Endometrial microvascular endothelial cells (primary cell): ENCODE results near the gene COL7A1. TPM values are rescaled to one million over a fixed set of nuclear protein-coding genes. Genes with fewer than 3 reads are reported as not detected.
"Not testable (repeated sequence)": the region's sequence is repeated elsewhere in the genome, so short reads cannot be mapped to it uniquely, and the experiment has no call there.

ENCODE experiments used
- in situ Hi-C: cut with HindIII; loops from 2 replicates; pipeline ENCODE4 v1.10.0; 2017; ENCODE audit warnings: low sequenced_read_pairs, low pct_unique_long_range_greater_than_20kb; ENCODE audit errors: inconsistent ontology term
- total RNA-seq: library from RNA; depleted of rRNA; stranded (reverse); fragments of >200 nt; gene quantifications from one replicate; pipeline ENCODE4 v1.2.3, GENCODE V29; 2015; ENCODE audit errors: inconsistent ontology term

COL7A1 gene
- total RNA-seq, 1 donor from 2014 or later, result not detected

GRCh38 chr3:48553886-48554845, 41.0 kb downstream of the COL7A1 start:
- in situ Hi-C loops, result no loop called here

GRCh38 chr3:48553361-48553760, 41.8 kb downstream of the COL7A1 start:
- in situ Hi-C loops, result no loop called here

- in situ Hi-C loops, result no loop called here
Observed at GRCh38 chr3:48552111-48552951, 42.8 kb downstream of the COL7A1 start.

- in situ Hi-C loops, result not testable (repeated sequence)
Observed at GRCh38 chr3:48551651-48552050, 43.5 kb downstream of the COL7A1 start.

GRCh38 chr3:48548729-48549705, 46.1 kb downstream of the COL7A1 start:
- in situ Hi-C loops, result no loop called here

- in situ Hi-C loops, result no loop called here
Observed at GRCh38 chr3:48548126-48548525, 47.0 kb downstream of the COL7A1 start.

GRCh38 chr3:48546203-48546829, 48.8 kb downstream of the COL7A1 start:
- in situ Hi-C loops, result no loop called here

- in situ Hi-C loops, result no loop called here
Observed at GRCh38 chr3:48544141-48544540, 51.0 kb downstream of the COL7A1 start.

GRCh38 chr3:48543271-48543866, 51.8 kb downstream of the COL7A1 start:
- in situ Hi-C loops, result no loop called here

GRCh38 chr3:48538451-48538850, 56.7 kb downstream of the COL7A1 start:
- in situ Hi-C loops, result no loop called here

- in situ Hi-C loops, result no loop called here
Observed at GRCh38 chr3:48536785-48537184, 58.3 kb downstream of the COL7A1 start.

- in situ Hi-C loops, result no loop called here
Observed at GRCh38 chr3:48536116-48536515, 59.0 kb downstream of the COL7A1 start.

GRCh38 chr3:48535578-48535977, 59.6 kb downstream of the COL7A1 start:
- in situ Hi-C loops, result no loop called here

GRCh38 chr3:48532977-48533337, 62.2 kb downstream of the COL7A1 start:
- in situ Hi-C loops, result no loop called here

- in situ Hi-C loops, result no loop called here
Observed at GRCh38 chr3:48532271-48532976, 62.7 kb downstream of the COL7A1 start.

- in situ Hi-C loops, result not testable (repeated sequence)
Observed at GRCh38 chr3:48530701-48531100, 64.4 kb downstream of the COL7A1 start.

- in situ Hi-C loops, result no loop called here
Observed at GRCh38 chr3:48528754-48529153, 66.4 kb downstream of the COL7A1 start.
